ENCODE results near the gene SORL1-AS1.

- TF ChIP-seq CTCF (IDR thresholded peaks at IDR 0.05) (no peak), EZH2 (IDR thresholded peaks at IDR 0.05) (no peak)
Measured at GRCh38 chr11:121412711-121413415, 39.9 kb downstream of the SORL1-AS1 start.
